GM12865 (cell line): ENCODE data around the gene SLC6A5.

Source experiments
- DNase-seq: peaks from one replicate; pipeline ENCODE4 v3.0.0; 2010; ENCODE audit warnings: low read depth
- H3K4me3 ChIP-seq: 2 replicates; pipeline ENCODE4 v1.5.1; 2011; ENCODE audit warnings: mild to moderate bottlenecking, low read depth, low read length, control low read depth
- CTCF ChIP-seq: IDR thresholded peaks from 2 replicates; pipeline ENCODE4 v1.5.1; 2011; ENCODE audit warnings: low read length, control low read depth, low read depth, inconsistent platforms; ENCODE audit not compliant: insufficient read depth; ENCODE audit errors: missing control alignments

Gene SLC6A5

GRCh38 chr11:20652150-20652806 lies 52.9 kb downstream of the SLC6A5 start:
- no peak overlapping the region for H3K4me3 ChIP-seq
- DNase-seq: no peak
- no peak for TF ChIP-seq CTCF

- no peak for TF ChIP-seq CTCF
- no peak overlapping the region for H3K4me3 ChIP-seq
- DNase-seq: no peak
Measured at GRCh38 chr11:20654038-20654437, 54.6 kb downstream of the SLC6A5 start.

GRCh38 chr11:20656901-20657300 lies 57.5 kb downstream of the SLC6A5 start:
- DNase-seq: no peak
- H3K4me3 ChIP-seq: no peak overlapping the region
- no peak for TF ChIP-seq CTCF

GRCh38 chr11:20658135-20658534 lies 58.7 kb downstream of the SLC6A5 start:
- no peak overlapping the region for H3K4me3 ChIP-seq
- TF ChIP-seq CTCF: no peak
- DNase-seq: no peak

GRCh38 chr11:20661445-20661844 lies 62.0 kb downstream of the SLC6A5 start:
- TF ChIP-seq CTCF: no peak
- H3K4me3 ChIP-seq: no peak overlapping the region
- DNase-seq: no peak

- no peak overlapping the region for H3K4me3 ChIP-seq
- no peak for DNase-seq
- no peak for TF ChIP-seq CTCF
Measured at GRCh38 chr11:20661850-20662249, 62.4 kb downstream of the SLC6A5 start.
